Measurements from ENCODE around the gene CPTP.

Gene CPTP

DNA sequence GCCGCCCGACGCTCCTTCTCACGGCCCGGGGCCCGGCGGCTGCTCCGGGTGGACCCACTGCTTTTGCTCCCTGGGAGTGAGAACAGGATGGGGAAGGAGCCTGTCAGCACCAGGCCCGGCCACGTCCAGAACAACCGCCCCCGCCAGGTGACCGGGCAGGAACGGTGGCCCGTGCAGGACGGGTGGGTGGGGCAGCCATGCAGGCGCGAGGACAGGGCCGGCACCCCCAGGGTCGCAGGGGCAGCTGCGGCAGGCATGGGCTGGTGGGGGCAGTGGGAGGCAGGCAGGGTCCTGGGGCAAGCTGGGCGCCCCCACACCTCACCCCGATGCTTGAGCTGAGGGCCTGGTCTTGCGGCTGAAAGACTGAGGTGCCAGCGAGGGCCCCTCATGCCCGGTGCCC is 11.8 kb downstream of the CPTP start:
- DNase-seq (ENCODE audit: low read depth) = no peak

- no peak for DNase-seq (ENCODE audit: low read depth)
Measured at GRCh38 chr1:1336931-1337792, 12.6 kb downstream of the CPTP start.

DNA sequence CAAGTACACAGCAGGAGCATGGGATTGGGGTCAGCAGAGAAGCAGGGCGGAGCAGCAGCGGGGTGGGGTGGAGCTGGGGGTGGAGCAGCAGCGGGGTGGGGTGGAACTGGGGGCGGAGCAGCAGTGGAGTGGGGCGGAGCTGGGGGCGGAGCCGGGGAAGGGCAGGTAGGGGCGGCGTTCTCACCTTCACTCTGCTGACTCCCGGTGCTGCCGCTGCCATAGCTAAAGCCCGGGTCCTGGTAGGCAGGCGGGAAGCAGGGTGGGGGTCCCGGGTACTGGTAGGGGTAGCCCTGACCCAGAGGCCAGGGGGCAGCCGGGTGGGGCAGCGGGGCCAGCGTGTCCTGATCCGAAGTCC is 13.2 kb downstream of the CPTP start:
- no peak for DNase-seq (ENCODE audit: low read depth)

- DNase-seq (ENCODE audit: low read depth) = no peak
Measured at GRCh38 chr1:1338278-1338677, 13.7 kb downstream of the CPTP start.

- DNase-seq (ENCODE audit: low read depth) = no peak
Measured at GRCh38 chr1:1340185-1340584, 15.6 kb downstream of the CPTP start.

- no peak for DNase-seq (ENCODE audit: low read depth)
Measured at GRCh38 chr1:1340791-1341548, 16.4 kb downstream of the CPTP start.

DNA sequence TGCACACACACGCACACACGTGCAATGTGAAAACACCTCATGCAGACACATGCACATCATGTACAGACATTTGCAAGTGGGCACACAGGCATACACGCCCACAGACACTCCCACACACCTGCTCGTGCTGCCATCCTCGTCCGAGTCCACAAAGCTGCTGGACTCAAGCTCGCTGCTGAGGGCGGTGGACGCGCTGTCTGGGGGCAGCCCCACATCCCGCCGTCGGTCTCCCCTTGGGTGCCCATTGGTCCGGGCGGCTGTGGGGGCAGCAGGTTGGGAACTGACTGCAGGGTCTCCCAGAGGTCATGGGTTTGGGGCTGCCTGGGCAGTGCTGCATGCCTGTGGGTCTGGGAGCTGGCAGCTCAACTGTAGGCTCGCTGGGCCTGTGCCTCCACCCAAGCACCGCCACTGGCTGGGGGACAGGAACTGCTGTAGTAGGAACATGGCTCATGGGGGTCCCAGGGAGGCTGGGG is 17.0 kb downstream of the CPTP start:
- DNase-seq (ENCODE audit: low read depth) = no peak

- no peak for DNase-seq (ENCODE audit: low read depth)
Measured at GRCh38 chr1:1342061-1342562, 17.5 kb downstream of the CPTP start.

GRCh38 chr1:1342584-1343115 is 18.0 kb downstream of the CPTP start:
- DNase-seq (ENCODE audit: low read depth) = no peak

DNA sequence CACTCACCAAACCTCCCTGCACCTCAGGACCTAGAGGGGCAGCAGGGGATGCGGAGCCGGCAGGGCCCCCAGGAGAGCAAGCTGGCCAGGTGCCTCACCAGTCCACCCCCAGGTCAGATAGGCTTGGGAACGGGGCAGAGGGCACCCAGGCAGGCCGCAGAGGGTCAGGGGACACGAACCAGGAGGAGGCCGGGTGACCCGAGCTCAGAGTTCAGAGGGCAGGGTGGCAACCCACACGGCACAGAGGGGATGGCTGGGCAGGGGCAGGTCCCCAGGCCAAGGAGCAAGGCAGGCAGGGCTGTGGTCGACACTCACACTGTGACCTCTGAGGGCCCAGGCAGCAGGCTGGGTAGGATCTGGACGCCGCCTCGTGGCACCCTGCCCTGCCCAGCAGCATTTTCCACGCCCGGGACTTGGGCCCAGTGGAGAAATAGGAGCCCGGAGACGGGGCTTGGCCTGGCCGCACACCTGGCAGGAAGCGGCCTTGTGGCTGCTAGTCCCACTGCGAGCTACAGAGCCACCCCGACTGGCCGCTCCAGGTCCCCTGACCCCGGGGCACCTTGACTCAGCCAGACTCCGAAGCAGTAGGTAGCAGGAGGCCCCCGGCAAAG is 19.3 kb downstream of the CPTP start:
- no peak for DNase-seq (ENCODE audit: low read depth)

- DNase-seq (ENCODE audit: low read depth) = peak; percentile 78
Measured at GRCh38 chr1:1344655-1345361, 20.2 kb downstream of the CPTP start.

DNA sequence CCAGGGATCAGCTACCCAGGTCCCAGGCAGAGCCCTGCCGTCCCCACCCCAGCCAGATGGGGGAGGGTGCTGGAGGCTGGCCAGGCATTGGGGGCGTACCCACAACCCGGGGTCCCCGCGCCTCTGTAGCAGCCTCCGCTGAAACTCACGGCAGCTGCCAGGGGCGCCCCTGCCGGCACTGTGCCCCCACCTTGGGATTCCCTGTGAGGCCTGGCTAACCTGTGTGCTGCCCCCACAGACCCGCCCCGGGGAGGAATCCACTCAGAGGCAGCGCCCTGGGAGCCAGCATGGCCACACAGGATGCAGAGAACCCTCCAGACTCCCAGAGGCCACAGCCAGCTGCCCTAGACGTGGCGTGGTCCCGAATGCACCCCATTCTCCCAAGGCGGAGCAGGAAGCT is 20.8 kb downstream of the CPTP start:
- DNase-seq (ENCODE audit: low read depth) = no peak

DNA sequence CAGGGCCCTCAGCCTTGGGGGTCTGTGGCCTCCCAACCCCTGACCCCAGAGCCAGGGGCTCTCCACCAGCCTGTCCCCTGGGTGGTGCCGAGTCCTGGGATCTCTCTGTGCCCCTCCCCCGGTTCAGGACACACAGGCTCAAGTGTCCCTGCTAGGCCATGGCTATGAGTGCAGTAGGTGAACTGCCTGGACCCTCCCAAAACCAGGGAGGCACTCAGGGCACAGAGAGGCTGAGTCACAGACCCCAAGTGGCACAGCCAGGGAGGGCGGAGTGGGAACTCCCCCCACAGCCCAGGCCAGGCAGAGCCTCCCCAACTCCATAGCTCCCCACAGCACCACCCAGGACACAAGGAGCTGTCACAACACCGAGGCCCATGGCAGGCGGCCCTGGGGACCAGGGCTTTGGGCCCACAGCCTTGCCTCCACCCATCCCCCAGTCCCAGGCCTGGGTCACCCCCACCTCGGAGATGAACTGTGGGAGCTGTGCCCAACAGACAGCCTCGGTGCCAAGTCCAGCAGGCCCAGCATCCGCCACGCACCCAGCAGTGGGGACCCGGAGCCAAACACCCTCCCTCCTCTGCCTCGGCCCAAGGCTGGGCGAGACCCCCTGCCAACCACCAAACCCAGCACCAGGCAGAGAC is 21.4 kb downstream of the CPTP start:
- DNase-seq (ENCODE audit: low read depth) = no peak

- DNase-seq (ENCODE audit: low read depth) = no peak
Measured at GRCh38 chr1:1346501-1346890, 21.9 kb downstream of the CPTP start.

GRCh38 chr1:1347026-1347595 is 22.5 kb downstream of the CPTP start:
- DNase-seq (ENCODE audit: low read depth) = no peak

DNA sequence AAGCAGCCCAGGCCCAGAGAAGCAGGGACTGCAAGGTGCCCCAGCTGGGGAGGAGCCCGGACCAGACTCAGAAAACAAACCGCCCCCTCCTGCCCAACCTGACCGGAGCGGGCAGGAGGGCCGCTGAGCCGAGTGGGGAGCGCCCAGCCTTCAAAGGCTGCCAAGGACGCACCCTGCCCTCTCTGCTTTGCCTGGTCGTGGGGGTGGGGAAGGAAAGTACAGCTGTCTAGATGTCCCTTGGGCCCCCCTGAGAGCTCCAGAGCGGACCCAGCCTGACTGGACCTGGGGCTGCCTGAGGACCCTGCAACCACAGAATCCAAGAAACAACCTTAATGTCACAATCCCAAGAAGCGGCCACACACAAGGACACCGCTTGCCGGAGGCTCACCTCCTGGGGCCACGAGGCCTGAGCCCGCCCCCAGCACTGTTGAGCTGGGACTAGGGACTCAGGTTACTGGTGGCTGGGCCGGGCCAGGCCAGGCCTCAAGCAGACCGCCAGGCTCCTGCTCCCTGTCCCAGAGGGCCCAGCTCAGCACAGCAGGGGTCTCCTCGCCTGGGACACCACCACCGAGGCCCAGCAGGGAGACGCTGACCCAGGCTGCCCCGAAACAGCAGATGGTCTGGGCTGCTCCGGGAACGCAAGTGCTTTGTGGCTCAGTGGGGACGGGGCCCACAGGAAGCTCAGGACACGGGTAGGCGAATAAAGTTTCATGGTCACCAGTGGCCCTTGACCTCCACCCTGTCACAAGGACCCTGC is 23.2 kb downstream of the CPTP start:
- no peak for DNase-seq (ENCODE audit: low read depth)

DNA sequence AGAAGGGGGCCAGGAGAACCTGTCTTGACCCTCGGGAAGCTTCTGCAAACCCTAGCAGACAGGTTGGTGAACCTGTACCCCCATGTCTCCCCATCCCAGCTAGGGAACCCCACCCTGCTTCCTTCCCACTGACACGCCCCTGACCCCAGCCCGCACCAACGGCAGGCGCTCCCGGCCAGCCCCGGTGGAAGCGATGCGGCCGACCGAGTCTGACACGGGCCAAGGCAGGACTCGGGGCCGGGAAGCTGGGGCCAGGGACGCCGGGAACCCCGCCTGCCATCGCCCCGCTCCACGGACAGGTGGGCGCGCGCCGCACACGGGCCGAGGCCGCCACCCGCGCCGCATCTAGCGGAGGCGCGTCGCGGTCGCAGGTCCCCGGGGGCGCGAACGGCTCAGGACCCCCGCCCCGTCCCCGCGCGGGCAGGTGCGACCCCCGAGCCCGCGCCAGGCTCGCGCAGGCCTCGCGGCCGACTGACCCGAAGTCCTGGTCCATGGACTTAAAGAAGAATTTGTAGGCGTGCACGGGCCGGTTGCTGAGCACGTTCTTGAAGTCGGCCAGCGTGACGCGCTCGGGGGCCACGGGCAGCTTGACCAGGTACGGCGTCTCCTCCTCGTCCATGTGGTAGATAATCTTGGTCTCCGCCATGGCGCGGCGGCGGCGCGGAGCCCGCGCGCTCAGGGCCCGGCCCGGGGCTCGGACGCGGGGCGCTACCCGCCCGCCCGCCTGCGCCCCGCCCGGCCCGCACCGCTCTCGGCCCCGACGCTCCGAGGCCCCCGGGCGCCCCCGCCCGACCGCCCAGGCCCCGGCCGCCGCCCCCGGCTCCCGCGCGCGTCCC is 24.0 kb downstream of the CPTP start:
- peak; percentile 45 for DNase-seq (ENCODE audit: low read depth)

DNA sequence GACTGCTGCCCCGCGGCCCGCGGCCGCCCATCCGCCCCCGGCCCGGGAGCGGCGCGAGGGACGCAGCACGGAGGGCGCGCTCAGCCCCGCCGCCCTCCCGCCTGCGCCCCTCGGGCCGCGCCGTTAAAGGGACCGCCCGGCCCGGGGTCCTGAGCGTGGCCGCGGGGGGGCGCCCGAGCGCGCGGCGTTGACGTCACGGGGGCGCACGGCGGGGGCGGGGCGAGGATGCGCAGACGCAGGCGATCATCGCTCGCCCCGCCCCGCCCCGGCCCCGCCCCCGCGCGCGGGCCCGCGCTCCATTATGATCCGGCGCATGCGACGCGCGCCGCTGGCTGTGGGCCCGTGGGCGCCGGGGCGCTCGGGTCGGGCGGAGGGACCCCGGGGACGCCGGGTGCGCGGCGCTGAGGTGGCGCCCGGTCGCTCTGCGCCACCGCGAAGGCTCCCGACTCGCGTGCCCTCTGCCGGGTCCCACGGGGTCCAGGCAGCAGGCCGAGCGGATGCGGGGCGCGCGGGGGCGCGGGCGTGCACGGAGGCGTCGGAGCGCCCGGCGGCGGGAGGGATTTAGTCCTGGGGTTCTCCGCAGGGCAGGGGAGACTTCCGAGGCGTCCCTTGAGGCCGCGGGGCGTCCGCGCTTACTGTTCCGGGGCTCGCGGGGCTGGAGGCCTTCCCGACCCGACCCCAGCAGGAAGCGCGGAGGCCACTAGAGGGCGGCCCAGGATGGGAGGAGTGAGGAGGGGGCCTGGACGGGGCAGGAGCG is 24.8 kb downstream of the CPTP start, which contains the start of gene DVL1:
TSS of gene DVL1 (minus strand) at position 163 of the 757 bp plus-strand sequence. CDS start 353 bp downstream, outside the sequence.
- peak; percentile 63 for DNase-seq (ENCODE audit: low read depth)
